ENCODE results near the gene PSMB3.
A peak's percentile ranks its signal among the peaks of the same experiment; 100 is the strongest.

The PSMB3 gene

DNA sequence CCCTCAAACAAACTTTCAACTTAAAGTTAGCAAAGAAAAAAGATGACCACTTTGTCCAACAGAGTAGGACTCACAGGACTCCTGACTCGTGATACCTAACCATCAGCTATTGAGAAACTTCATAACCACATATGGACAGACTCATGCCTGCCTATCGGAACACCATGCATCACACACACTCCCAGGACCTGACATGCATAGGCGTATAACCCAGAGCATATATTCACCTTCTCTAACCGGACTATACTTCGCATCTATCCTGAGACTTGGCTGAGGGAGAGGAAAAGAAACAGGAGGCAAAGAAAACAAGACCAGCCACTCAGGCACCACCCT lies 44.6 kb downstream of the PSMB3 start:
- no peak for DNase-seq (ENCODE audit: low spot score)

DNA sequence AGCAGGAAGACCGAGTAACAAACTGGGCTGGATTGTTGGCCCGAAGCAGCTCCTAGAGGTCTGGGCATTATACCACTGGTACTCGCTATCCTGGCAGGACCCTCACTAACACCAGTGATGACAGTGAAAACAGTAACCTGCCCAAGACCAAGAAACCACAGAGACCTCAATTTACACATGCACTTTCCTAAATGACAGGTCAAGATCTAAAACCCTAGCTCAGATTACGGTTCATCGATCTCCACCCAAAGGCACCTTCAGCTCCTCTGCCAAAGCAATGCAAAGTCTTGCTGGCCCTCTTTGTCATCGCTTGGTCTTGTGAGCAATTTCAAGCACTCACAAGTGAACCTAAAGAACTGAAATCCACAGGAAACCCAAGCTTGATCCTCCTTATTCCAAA lies 45.3 kb downstream of the PSMB3 start:
- no peak for DNase-seq (ENCODE audit: low spot score)

DNA sequence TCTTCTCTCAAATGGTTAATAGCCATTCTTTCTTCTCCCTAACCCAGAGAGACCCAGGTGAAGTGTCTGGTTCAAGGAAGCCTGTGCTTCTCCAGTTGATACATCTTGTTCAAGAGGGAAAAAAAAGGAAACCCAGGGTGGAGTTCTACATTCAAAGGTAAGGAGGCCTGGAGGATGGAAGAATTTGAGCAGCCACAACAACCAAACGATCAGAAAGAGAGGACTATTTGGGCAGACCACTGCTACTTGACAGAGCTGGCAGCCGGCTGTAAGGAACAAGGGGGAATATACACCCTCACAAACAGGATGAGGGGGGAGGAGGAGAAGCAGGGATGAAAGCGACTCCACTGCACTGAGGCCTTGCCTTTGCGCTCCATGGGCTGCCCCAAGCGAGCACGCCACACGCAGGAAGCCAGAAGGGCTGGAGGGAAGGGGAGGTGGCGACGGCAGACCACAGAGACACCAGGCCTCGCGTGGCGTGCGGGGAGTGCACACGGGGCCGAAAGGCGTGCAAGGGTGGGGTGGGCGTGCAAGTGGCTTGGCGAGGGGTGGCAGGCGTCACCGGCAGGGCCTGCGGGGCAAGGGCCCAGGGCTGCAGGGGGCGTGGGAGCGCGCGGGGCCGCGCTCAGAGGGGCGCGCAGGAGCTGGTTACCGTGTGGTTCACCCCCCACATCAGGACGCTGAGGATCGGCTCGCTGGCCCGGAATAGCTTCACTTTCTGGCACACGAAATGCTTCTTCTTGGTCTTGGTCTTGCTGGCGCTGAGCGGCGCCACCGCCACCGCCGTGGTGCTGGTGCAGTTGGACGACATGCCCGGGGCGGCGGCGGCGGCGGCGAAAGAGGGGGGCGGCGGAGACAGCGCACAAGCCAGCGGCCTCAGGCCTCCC lies 46.3 kb downstream of the PSMB3 start:
- DNase-seq (ENCODE audit: low spot score): peak; percentile 40

DNA sequence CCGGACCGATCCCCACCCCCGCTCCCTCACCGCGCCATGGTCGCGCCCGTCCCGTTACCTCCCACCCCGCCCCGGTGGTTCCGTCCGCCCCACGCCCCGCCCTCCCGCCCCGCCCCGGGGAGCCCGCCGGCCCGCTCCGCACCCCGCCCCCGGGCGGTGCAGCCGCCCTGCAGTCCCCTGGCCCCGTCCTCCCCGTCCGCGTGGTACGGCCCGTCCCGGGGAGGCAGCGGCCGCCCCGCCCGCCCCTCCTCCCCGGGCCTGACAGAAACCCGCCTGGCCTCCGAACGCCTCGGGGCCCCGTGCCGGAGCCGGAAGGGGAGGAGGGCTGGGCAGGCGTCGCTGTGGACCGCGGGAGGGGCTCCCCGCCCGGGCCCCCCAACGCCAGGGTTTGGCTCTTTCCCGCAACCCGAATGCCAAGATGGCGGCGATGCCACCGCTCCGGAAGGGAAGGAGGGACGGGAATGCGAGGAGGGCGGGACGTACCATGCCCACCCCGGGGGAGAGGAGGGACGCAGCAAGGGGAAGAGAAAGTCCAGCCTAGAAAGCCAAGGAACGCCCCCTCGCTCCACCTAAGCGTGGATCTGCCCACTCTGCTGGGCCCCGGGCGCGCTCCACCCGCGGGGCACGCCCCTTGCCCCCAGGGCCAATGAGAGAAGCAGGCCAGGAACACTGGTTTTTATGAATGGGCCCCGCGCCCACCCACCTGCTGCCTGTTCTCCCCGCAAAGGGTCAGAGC lies 47.1 kb downstream of the PSMB3 start, which contains the start of gene PIP4K2B:
TSS of gene PIP4K2B (minus strand) at position 56 of the 736 bp plus-strand sequence. CDS start 132 bp downstream, outside the sequence.
- DNase-seq (ENCODE audit: low spot score): peak; percentile 91

DNA sequence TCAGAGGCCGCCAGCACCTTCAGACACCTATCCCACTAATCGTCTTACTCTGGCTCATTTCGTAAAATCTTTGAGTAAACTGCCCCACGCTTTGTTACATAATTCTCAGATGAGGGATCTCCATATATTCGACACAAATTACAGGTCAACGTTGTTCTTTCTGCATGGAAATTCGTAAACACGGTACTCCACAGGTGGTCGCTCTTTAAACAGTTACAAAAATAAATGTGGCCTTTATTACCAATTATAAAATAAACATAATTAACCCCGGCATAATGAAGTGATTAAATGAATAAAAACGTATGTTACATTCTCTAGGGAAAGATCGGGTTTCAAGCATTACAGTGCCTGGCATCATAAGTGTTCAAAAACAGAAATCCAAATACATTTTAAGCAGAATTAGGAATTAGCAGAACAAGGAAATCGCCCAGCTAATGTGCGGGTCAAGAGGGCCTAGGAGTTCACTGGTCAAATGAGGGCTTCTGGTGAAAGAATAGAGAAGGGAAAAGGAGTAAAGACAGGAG lies 47.8 kb downstream of the PSMB3 start:
- no peak for DNase-seq (ENCODE audit: low spot score)

DNA sequence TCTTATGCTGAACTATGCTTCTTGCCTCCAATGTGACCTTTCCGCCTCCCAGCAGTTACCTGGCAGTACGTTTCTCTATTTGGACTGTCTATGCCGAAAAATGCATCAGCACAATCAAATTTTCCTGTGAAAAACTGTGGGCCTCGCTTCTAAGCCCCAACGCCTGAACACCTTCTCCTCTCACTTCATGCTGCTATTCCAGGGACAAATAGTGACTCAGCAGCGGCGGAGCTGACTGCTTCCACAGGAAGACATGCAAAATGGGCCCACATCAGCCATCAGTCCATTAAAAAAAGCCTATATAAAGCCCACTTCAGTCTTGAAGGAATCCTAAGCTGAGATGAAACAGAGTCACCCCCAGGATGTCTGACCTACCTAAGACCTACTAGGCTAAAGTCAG lies 57.3 kb downstream of the PSMB3 start:
- DNase-seq (ENCODE audit: low spot score): no peak
